GM21526 (cell line): ENCODE measurements around the gene NME4.

Experiments used
- ATAC-seq: cut with Tn5 transposase; IDR thresholded peaks from one replicate; pipeline ENCODE4 v1.9.1; 2021; ENCODE audit warnings: moderate library complexity; ENCODE audit not compliant: unreplicated experiment, low FRiP score

NME4 gene

GRCh38 chr16:363110-363765 is 33.8 kb upstream of the NME4 start:
- ATAC-seq, result no peak

- ATAC-seq, result no peak
These were observed 33.1 kb upstream of the NME4 start for GRCh38 chr16:363766-364490.

- no peak for ATAC-seq
These were observed 32.2 kb upstream of the NME4 start for GRCh38 chr16:364595-365491.

GRCh38 chr16:366476-366875 is 30.5 kb upstream of the NME4 start:
- no peak for ATAC-seq

GRCh38 chr16:367333-367903 is 29.6 kb upstream of the NME4 start:
- ATAC-seq, result no peak

- no peak for ATAC-seq
These were observed 28.4 kb upstream of the NME4 start for GRCh38 chr16:368388-369158.

GRCh38 chr16:369275-369865 is 27.6 kb upstream of the NME4 start:
- no peak for ATAC-seq

GRCh38 chr16:369866-370436 is 27.0 kb upstream of the NME4 start:
- ATAC-seq, result no peak

GRCh38 chr16:370443-370842 is 26.6 kb upstream of the NME4 start, which contains the start of gene MRPL28:
Gene MRPL28, minus strand, starts transcription at chr16:370538. Its CDS starts 320 bp downstream, at chr16:370218.
- ATAC-seq, result peak; percentile 51

- no peak for ATAC-seq
These were observed 26.0 kb upstream of the NME4 start for GRCh38 chr16:370979-371514.

GRCh38 chr16:371515-372301 is 25.3 kb upstream of the NME4 start:
- no peak for ATAC-seq

GRCh38 chr16:372302-372983 is 24.6 kb upstream of the NME4 start:
- no peak for ATAC-seq

- ATAC-seq, result no peak
These were observed 23.9 kb upstream of the NME4 start for GRCh38 chr16:373020-373598.

GRCh38 chr16:373848-374615 is 23.0 kb upstream of the NME4 start:
- ATAC-seq, result no peak

GRCh38 chr16:374616-374926 is 22.4 kb upstream of the NME4 start:
- no peak for ATAC-seq

GRCh38 chr16:375212-375611 is 21.8 kb upstream of the NME4 start:
- ATAC-seq, result no peak
